ENCODE measurements around the gene PCNX2.

- no peak for TF ChIP-seq CTCF (conservative IDR thresholded peaks at IDR 0.05)
- TF ChIP-seq EZH2 (IDR thresholded peaks at IDR 0.05; ENCODE audit: low read depth): no peak
These were observed 297.4 kb downstream of the PCNX2 start for GRCh38 chr1:232998138-232998537.

All from PC-9 (cell line).